HG03571 (cell line): ENCODE data around the gene RASGRP3.

Experiments
- ATAC-seq: cut with Tn5 transposase; IDR thresholded peaks from one replicate; pipeline ENCODE4 v1.9.1; 2021; ENCODE audit not compliant: unreplicated experiment

The RASGRP3 gene

DNA sequence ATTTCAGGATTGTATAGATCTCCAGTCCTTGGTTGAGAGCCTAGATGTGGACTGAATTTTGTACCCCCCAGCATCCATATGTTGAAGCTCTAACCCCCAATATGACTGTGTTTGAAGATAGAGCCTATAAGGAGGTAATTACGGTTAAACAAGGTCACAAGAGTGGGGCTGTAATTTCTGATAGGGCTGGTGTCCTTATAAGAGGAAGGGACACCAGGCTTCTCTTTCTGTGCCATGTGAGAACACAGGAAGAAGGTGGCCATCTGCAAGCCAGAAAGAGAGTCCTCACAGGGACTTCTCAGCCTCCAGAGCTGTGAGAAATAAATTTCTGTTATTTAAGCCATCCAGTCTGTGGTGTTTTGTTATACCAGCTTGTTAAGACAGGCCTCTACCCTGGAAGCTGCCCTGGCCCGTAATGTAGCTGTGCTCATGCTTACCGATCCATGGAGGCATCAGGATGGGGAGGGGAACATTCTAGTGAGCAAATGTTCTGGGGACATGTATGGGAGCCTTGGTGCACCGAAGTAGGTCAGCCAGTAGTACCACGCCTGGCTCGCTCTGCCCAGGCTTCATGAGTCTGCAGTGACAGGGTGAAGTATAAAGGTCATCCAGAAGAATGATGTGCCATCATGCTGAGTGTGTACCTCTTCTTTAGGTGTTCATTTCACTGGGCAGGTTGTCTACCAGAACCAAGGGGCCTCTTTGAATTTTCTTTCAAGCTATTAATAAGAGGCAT, 16.1 kb downstream of the RASGRP3 start:
- no peak for ATAC-seq

DNA sequence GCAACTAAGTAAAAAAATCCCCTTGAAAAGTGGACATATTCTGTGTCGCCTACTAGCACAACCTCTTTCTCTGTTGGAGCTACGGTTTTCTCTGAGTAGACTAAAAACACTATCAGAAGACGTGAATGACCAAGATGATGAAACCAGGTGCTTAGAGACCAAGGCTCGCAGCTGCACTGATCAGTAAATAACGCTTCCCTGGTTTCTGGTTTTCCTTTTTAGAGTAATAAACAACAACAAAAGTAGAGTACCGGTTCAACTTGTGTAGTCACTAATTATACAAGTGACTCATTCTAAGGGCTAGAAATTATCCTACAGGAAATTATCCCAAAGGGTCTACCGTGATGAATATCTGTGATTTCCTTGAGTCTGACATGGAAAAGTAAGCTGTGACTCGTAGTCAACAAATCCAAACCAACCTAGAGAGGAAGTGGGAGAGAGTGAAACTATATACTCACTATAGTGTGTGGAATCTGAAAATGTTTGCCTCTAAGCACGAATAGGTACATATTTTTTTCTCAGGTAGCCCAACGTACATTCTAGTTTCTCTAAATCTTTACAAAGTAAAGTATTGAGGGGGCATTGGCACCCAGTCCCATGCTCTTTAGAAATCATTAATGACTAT, 17.8 kb downstream of the RASGRP3 start:
- ATAC-seq, result peak; percentile 57

DNA sequence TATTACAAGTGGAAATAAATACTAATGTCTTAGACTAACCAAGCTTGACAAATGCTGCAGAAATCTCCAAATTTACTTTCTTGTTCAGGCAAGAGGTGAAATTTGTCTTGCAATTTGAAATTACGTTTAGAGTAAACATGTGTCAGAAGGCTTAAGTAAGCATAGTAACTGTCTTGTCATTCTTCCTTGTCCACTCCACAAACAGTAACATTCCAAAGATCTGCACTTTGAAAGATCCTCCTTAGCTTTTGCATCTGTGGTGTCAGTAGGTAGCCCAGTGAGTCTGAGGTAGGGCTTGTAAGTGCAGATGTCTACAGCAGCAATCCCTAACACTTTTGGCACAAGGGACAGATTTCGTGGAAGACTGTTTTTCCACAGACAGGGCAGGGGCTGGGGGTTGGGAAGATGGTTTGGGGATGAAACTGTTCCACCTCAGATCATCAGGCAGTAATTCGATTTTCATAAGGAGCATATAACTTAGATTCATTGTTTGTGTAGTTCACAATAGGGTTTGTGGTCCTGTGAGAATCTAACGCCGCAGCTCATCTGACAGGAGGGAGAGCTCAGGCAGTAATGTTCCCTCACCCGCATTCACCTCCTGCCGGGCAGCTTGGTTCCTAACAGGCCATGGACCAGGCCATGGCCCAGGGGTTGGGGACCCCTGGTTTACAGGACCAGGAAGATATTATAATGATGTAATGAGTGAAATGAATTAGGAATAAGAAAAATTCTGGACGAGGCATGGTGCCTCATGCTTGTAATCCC, 18.6 kb downstream of the RASGRP3 start:
- peak; percentile 1 for ATAC-seq

DNA sequence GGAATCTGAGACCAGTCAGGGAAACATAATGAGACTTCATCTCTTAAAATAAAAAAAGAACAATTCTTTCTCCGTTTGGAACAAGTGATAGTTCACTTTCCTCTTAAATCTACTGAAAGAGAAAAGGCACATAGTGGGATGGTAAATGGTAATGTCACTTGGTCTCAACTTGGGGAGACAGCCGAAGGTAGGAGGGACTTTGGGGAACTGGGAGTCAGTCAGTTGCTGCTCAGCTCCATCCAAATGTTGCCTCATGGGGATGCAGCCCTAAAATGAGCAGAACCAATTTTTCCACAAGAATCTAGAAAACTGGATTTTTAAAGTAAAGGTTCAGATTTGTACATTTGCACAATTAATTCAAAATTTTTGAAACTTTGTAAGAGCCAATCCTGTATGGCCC, 19.2 kb downstream of the RASGRP3 start:
- no peak for ATAC-seq

DNA sequence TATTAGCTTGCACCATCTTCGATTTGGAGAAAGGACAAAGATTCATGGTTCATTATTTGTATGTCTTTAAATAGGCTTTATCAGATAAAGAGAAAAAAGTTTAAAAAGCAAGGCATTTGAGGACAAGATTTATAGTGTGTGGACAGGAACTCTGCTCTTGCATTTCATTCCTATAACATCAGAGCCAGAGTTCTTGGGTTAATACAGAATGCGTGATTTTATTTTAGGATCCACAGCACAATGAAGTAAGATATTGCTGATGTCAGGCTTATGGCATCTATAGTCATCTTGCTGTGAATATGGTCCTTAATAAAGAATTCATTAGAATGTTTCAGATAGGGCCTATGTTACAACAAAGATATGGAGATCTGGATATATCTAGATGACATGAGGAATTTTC, 19.7 kb downstream of the RASGRP3 start:
- no peak for ATAC-seq

DNA sequence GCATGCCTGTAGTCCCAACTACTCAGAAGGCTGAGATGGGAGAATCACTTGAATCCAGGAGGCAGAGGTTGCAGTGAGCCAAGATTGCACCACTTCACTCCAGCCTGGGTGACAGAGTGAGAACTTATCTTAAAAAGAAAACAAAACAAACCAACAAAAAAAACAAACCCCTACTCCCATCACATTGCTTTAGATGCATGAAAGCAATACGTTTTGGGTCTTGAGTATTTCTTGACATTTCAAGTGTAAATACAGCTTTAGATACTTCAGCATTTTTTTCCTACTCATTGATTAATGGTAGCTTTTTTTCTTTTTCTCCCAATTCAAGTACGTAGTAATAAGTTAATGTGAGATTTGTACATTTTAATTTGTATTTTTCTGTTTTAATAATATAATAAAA, 20.3 kb downstream of the RASGRP3 start:
- no peak for ATAC-seq

DNA sequence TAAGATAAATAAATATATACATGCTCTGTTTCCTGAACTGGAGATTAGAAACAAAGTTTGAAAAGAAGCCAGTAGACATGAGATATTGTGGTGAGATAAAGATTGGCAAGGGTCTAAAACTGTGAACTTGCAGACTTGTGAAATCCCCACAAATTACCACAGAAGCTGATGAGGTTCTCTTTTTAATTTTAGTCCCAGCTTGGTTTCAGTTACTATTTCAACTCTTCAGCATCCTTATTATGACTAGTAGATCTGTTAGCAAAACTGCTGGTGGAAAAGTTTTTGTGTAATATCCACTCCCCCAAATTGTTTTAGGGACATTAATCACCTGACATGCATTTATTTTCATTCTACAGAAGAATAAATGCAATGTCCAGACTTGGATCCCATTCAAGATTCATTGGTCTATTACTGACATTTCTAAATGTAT, 20.8 kb downstream of the RASGRP3 start:
- peak; percentile 41 for ATAC-seq

DNA sequence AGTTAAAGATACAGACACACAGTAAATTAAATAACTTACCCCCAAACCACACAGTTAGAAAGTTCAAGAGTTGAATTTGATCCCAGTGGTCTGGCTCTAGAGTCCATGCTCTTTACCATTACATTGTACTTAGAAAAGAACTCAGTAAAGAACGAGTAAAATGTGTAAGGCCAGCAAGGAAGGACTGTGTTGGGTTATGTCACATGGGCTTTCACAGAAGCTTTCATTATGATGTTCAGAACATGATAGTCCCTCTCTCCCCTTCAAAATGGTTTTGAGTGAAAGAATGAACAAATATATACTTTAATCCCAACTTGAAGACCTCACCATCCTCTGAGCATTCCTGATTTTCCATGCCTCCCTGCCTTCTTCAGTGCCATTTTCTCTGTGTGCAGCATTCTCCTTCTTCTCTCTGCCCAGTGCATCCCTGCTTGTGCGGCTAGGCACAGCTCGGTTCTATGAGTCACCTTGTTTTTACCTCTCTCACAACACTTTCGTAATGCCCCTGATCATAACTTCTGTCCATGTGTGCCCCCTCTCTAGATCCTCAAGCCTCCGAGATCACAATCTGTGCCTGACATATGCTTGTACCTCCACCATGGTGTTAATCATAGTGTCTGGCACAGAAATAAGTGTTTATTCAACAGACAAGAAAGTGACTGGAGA, 22.0 kb downstream of the RASGRP3 start:
- peak; percentile 18 for ATAC-seq

DNA sequence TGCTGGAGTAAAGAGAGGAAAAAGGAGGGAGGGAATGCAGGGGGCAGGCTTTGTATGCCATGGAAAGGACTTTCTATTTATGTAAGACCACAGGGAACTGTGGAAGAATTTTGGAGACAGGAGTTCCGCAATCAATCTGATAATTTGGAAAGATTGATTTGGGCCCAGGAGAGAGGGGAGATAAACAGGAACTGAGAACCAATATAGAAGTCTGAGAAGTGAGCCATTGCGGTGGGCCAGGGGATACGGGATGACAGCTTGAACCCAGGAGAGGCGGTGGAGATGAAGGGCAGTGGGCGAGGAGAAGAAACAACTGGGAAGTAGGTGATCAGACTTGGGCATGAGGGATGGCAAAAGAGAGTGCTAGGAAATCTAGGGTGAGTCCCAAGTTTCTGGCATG, 23.7 kb downstream of the RASGRP3 start:
- ATAC-seq, result no peak

DNA sequence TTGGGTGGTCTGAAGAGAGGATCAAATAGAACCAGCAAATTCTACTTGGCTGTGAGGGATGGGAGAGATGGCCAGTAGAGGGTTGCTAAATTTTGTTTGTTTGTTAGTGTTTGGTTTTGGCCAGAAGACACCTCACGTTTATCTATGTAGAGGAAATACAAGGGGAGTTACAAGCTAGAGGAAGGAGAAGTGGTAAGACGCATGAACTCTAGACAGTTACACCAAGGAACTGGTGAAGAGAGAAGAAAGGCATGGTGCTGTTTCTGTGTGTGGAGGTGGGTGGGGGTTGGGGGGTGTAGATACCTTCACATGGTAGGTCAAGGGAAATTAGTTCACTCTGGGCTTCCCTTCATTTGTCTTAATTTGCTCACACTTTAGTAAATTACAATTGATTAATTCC, 25.6 kb downstream of the RASGRP3 start:
- ATAC-seq, result no peak

DNA sequence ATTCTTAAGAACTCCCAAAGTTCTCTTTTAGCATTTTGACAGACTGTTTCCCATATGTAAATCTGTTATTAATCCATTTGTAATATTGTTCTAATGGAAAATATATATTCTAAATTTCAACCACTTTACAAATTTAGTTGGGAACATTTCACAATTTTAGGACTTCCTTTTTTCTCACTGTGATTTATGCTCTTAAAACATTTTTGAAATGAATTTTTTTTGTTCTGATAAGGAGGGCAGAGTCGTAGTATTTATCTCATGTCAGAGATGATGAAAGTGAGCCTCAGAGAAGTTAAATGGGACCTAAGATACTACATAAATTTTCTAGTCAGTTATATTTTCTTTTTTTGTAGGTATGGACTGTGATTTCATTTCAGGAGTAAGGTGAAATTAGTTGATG, 26.6 kb downstream of the RASGRP3 start:
- no peak for ATAC-seq

DNA sequence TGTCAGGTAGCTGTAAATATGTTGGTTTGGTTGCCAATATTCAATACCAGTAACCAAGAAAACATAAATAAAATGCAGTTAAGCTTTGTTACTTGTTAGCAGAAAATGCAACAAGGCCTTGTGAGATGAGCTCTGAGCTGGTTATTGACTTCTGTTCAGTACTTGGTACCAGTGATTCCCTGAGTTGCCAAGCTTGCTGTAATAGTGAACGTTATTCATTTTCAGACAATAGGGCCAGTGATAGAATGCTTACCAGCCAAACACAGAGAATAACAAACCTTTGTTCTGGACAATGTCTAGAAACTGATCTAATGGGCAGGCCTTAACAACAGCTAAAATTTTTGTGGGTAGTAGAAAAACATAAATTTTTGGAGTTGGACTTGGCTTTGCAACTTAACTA, 29.5 kb downstream of the RASGRP3 start:
- ATAC-seq, result no peak

DNA sequence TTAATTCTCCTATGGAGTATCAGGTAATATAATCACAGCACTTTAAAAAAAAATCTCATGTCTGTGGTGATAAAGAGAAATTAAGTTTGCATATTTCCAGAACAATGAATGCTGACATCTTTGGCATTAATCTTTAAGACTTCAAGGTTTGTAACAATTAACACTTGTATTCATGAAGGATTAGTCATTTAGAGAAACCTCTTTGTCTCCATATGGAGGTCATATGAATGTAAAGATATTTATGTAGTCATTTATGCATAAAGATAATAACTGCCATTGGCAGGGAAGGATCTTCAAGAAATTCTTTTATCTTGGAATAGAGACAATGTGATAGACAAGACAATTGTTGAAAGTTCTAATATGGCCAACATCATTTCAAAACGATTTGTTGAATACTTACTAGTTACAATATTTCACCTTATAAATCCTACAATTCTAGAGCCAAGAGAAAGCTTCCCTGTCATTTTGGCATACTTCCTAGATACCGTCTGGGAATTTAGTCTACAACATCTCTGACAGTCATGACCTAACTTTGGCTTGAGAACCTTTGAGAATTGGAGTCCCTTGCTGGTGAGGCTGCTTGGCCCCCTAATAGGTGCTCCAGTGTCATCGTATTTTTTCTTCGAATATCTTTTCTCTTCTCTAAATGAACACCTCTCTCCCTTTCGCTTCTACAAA, 33.6 kb downstream of the RASGRP3 start:
- no peak for ATAC-seq

DNA sequence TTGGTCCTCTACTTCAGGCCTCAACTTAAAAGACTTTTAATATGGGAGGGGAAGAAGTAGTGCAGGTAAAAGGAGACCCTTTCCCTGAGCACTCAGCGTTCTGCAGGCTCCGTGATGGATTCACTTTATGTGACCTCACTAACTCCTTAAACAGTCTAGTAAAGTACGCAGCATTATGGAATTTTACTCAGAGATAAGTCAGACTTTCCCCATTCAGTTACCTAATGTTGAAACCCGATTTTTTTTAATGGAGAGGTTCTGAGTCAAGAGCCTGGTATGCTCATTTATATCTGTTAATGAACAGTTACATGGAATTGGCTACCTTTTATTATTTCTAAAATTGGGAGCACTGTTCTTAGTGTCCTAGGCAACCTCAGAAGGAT, 34.1 kb downstream of the RASGRP3 start:
- ATAC-seq, result no peak

DNA sequence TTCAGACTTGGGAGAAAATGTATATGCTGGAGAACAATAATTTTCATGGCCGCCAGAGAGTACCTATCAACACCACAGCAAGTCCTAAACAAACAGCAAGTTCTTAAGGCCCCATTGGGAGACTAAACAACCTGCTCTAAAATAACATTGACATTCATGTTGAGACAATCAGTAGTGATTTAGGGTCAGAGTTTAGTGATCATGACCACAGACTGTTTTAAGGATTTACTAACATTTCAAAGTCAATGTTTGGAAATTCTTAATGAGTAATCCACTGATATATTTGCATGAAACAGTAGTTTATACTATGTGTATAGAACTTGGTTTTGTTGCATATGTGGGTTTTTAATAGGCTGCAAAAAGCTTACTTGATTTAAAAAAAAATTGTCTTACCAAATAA, 34.7 kb downstream of the RASGRP3 start:
- no peak for ATAC-seq

DNA sequence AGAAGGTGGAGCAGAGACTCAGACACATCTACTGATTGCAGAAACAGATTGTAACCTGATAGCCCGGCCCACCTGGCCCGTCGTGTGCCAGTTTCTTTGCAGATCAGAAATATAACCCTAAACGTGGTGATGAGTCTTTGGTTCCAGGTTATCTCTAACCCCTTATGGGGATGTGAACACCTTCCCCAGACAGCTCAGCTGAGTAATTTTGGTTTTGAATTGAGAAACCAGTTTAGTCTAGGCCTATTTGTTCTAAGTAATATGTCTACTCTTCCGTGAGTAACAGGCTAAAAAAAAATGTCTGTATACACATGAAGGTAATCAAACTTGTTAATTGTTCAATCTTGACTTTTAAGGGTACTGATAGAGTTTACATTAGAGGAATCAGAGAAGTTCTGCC, 35.7 kb downstream of the RASGRP3 start:
- no peak for ATAC-seq

DNA sequence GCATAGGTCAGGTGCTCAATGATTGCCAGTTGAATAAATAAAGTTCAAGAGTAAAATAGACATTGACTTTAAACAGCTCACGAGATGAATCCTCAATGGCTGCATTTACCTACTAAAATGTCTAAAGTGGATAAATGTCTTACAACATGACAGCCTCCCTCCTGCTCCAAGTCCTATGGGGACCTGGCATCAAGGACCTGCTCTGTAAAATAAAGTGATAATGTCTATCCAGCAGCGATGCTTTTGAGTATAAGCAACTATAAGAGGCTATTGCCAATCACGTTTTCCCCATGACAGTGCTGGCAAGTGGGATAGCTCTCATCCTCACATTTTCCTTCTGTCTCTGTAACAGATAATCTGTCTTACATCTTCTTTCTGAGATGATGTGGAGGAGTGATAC, 37.0 kb downstream of the RASGRP3 start:
- no peak for ATAC-seq

DNA sequence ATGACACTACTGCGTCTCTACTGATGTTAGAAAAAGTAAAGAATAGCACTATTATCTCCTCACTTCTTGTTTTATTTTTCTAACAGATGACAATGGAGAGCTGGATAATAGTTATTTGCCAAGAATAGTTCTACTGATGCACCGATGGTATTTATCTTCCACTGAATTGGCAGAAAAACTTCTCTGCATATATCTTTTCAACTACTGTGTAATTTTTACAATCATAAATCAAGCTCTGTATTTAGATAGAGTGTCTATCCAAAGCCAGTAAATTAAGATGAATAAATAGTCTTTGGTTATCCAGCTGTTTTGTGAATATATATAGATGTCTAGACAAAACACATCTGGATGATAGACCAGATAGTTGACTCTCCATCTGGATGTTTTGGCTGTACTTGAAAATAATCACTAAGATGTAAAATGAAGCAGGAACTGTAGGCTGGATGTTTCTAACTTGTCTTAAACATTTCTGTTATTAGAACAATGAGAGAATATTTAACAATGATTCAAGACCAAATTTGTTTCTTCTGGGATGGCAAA, 40.1 kb downstream of the RASGRP3 start:
- no peak for ATAC-seq

DNA sequence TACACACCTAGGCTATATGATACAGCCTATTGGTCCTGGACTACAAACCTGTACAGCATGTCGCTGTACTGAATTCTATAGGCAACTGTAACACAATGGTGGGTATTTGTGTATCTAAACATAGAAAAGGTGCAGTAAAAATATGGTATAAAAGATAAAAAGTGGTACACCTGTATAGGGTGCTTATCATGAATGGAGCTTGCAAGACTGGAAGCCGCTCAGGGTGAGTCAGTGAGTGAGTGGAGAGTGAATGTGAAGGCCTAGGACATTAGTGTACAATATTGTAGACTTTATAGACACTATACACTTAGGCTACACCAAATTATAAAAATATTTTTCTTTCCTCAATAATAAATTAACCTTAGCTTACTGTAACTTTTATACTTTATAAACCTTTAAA, 41.8 kb downstream of the RASGRP3 start:
- no peak for ATAC-seq

DNA sequence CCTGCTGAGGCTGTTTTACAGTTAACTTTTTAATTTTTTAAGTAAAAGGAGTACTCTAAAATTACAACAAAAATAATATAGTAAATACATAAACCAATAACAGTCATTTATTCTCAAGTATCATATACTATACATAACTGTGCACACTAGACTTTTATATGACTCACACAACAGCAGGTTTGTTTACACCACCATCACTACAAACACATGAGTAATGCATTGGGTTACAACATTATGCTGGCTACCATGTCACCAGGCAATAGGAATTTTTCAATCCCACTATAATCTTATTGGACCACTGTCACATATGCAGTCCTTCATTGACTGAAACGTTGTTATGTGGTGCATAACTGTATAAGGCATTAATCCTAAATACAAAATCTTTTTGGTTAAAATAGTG, 42.5 kb downstream of the RASGRP3 start:
- ATAC-seq, result no peak

DNA sequence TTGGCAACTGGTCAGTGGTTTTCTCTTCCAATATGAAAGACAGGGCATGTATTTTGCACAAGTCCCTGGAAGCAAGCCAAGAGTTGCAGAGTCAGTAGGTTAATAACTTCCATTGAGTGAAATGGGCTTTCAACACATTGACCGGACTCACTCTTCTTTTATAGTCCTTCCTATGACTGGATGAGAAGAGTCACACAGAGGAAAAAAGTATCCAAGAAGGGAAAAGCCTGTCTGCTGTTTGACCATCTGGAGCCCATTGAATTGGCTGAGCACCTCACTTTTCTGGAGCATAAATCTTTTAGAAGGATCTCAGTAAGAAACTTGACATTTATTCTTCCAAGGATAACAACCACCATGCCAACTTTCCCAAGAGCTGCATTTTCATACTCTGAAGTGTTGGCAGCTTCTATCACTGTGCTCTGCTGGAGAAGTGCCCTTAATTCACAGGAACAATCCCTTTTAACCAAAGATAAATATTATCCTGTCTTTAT, 45.4 kb downstream of the RASGRP3 start:
- ATAC-seq, result no peak
